Measurements from ENCODE around the gene ADCY4.

DNA sequence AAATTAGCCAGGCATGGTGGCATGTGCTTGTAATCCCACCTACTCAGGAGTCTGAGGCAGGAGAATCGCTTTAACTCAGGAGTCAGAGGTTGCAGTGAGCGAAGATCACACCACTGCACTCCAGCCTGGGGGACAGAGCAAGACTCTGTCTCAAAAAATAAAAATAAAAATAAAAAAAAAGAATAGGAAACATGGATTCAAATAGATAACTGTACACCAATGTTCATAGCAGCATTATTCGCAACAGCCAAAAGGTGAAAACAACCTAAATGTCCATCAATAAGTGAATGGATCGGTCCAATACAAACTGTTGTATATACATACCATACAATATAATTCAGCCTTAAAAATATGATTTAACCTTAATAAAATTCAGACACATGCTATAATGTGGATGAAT lies 8.0 kb upstream of the ADCY4 start:
- TF ChIP-seq, protein P1, sequence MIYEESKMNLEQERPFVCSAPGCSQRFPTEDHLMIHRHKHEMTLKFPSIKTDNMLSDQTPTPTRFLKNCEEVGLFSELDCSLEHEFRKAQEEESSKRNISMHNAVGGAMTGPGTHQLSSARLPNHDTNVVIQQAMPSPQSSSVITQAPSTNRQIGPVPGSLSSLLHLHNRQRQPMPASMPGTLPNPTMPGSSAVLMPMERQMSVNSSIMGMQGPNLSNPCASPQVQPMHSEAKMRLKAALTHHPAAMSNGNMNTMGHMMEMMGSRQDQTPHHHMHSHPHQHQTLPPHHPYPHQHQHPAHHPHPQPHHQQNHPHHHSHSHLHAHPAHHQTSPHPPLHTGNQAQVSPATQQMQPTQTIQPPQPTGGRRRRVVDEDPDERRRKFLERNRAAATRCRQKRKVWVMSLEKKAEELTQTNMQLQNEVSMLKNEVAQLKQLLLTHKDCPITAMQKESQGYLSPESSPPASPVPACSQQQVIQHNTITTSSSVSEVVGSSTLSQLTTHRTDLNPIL (CRISPR knock-in tag; IDR thresholded peaks at IDR 0.05; ENCODE audit: low read depth): no peak
- TF ChIP-seq ARNTL (CRISPR knock-in tag; IDR thresholded peaks at IDR 0.05; ENCODE audit: borderline replicate concordance, low read depth) (no peak), BACH2 (CRISPR knock-in tag; IDR thresholded peaks at IDR 0.05; ENCODE audit: borderline replicate concordance) (no peak), ZFP30 (CRISPR knock-in tag; IDR thresholded peaks at IDR 0.05) (no peak), ZNF70 (CRISPR knock-in tag; IDR thresholded peaks at IDR 0.05) (no peak), RARB (CRISPR knock-in tag; IDR thresholded peaks at IDR 0.05) (no peak), ZFP3 (CRISPR knock-in tag; IDR thresholded peaks at IDR 0.05) (no peak), SNAI2 (CRISPR knock-in tag; IDR thresholded peaks at IDR 0.05) (no peak), ISL1 (CRISPR knock-in tag; IDR thresholded peaks at IDR 0.05) (no peak), OSR1 (CRISPR knock-in tag; IDR thresholded peaks at IDR 0.05) (no peak), ESRRG (CRISPR knock-in tag; IDR thresholded peaks at IDR 0.05) (no peak)
- TF ChIP-seq, protein P2, sequence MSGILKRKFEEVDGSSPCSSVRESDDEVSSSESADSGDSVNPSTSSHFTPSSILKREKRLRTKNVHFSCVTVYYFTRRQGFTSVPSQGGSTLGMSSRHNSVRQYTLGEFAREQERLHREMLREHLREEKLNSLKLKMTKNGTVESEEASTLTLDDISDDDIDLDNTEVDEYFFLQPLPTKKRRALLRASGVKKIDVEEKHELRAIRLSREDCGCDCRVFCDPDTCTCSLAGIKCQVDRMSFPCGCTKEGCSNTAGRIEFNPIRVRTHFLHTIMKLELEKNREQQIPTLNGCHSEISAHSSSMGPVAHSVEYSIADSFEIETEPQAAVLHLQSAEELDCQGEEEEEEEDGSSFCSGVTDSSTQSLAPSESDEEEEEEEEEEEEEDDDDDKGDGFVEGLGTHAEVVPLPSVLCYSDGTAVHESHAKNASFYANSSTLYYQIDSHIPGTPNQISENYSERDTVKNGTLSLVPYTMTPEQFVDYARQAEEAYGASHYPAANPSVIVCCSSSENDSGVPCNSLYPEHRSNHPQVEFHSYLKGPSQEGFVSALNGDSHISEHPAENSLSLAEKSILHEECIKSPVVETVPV (CRISPR knock-in tag; IDR thresholded peaks at IDR 0.05): no peak
- TF ChIP-seq, protein P3, sequence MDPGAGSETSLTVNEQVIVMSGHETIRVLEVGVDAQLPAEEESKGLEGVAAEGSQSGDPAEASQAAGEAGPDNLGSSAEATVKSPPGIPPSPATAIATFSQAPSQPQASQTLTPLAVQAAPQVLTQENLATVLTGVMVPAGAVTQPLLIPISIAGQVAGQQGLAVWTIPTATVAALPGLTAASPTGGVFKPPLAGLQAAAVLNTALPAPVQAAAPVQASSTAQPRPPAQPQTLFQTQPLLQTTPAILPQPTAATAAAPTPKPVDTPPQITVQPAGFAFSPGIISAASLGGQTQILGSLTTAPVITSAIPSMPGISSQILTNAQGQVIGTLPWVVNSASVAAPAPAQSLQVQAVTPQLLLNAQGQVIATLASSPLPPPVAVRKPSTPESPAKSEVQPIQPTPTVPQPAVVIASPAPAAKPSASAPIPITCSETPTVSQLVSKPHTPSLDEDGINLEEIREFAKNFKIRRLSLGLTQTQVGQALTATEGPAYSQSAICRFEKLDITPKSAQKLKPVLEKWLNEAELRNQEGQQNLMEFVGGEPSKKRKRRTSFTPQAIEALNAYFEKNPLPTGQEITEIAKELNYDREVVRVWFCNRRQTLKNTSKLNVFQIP (CRISPR knock-in tag; IDR thresholded peaks at IDR 0.05; ENCODE audit: borderline replicate concordance, low read depth): no peak

All from SK-N-SH treated with all-trans-retinoic acid at 6 μM for 48 hours (cell line).